Upper lobe of left lung (tissue), 6 donors: ENCODE data around the gene KPNA2. TPM values are rescaled to one million over a fixed set of nuclear protein-coding genes. Genes with fewer than 3 reads are reported as not detected.
A peak's percentile ranks its signal among the peaks of the same experiment; 100 is the strongest.

Source experiments
- ATAC-seq, 2 donors: fragments of 200-7000 bp; cut with Tn5 transposase; one replicate each; pipeline ENCODE4 v1.9.1; 2022; ENCODE audit warnings: mild to moderate bottlenecking in 2 of 2, moderate library complexity in 2 of 2; ENCODE audit not compliant: low FRiP score in 2 of 2
- DNase-seq, 2 donors: peaks; one replicate each; pipeline ENCODE4 v3.0.0-alpha.2; 2019 to 2020
- H3K27ac ChIP-seq, 4 donors: fragments of 200-600 bp; sonication (generic); one replicate each; pipeline ENCODE4 v1.5.1; 2016 to 2019
- H3K27me3 ChIP-seq, 4 donors: fragments of 200-600 bp; sonication (generic); one replicate each; pipeline ENCODE4 v1.5.1; 2017 to 2019
- H3K36me3 ChIP-seq, 4 donors: fragments of 200-600 bp; sonication (generic); one replicate each; pipeline ENCODE4 v1.5.1; 2016 to 2019
- H3K4me1 ChIP-seq, 4 donors: fragments of 200-600 bp; sonication (generic); one replicate each; pipeline ENCODE4 v1.5.1; 2018 to 2019
- H3K4me3 ChIP-seq, 4 donors: fragments of 200-600 bp; sonication (generic); one replicate each; pipeline ENCODE4 v1.5.1; 2017 to 2019; ENCODE audit warnings: mild to moderate bottlenecking in 2 of 4, moderate library complexity in 1 of 4
- H3K9me3 ChIP-seq, 4 donors: fragments of 200-600 bp; sonication (generic); one replicate each; pipeline ENCODE4 v1.5.1; 2018 to 2019
- EP300 ChIP-seq, 4 donors: sonication (generic); formaldehyde crosslinking; IDR thresholded peaks; one replicate each; pipeline ENCODE4 v1.5.1; 2017; ENCODE audit warnings: antibody characterized with exemption in 4 of 4, control low read depth in 2 of 4
- POLR2A ChIP-seq, 4 donors: fragments of 450-650 bp; IDR thresholded peaks; one replicate each; pipeline ENCODE4 v1.5.1; 2016 to 2017; ENCODE audit warnings: antibody characterized with exemption in 4 of 4, mild to moderate bottlenecking in 2 of 4
- POLR2AphosphoS5 ChIP-seq, 2 donors: sonication (generic); formaldehyde crosslinking; IDR thresholded peaks; one replicate each; pipeline ENCODE4 v1.5.1; 2017; ENCODE audit warnings: antibody characterized with exemption in 2 of 2
- WGBS, 2 donors: methylation state at CpG; one replicate each; pipeline ENCODE4 v1.1.5; 2017 to 2018; 5-methylcytosine and 5-hydroxymethylcytosine counted together
- total RNA-seq, 6 donors: library from RNA; depleted of rRNA in 4 of 6; stranded (reverse); fragments of >200 nt in 4 of 6; gene quantifications; one replicate each; pipeline versions ENCODE4 v1.1.0 to v1.2.1, GENCODE V29; 2016 to 2021
- TF ChIP-seq, protein P1 (sequence below), 6 experiments: fragments of 450-650 bp in 4 of 6; fragments of 200-600 bp in 2 of 6; sonication (generic) in 2 of 6; IDR thresholded peaks; one replicate each; pipeline ENCODE4 v1.5.1; 2016 to 2019; ENCODE audit warnings: antibody characterized with exemption in 6 of 6
- donor health status: DM: no; HTN: no; CAD: no; lungs with moderate emphysema.
- donor health status: DM: no; HTN: yes; CAD: no; lungs with severe emphysema.

KPNA2 gene
- total RNA-seq, 6 donors from 2014 or later = 10.7 to 39.4 (median 26.7) TPM

DNA sequence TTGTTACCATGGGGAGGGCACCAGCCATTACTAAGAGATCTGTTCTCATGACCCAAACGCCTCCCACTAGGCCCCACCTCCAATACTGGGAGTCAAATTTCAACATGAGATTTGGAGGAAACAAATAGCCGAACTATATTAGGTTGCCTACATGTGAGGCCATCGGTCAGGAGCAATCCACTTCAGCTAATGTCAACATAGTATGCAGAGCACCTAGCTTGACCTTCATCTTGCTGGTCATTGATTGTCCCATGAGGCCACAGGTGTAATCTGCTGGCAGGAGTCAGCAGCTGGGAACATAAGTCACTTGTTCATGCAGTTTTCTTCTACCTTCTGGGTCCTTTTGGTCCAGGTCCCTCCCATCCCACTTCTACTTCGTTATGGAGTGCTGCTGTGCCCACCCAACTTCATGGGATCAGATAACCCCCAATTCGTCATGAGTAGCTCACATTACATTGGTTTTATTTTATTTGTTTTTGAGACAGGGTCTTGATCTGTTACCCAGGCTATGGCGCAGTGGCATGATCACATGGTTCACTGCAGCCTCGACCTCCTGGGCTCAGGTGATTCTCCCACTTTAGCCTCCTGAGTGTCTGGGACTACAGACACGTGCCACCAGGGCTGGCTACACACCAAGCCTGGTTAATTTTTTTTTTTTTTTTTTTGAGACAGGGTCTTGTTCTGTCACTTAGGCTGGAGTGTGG is 5.9 kb upstream of the KPNA2 start:
- DNase-seq (peak in 1 of 2 donors; percentile 58), ATAC-seq (no peak)
- H3K4me3 ChIP-seq = no peak overlapping the region
- TF ChIP-seq EP300 (IDR thresholded peaks at IDR 0.05) (no peak), POLR2A (IDR thresholded peaks at IDR 0.05) (no peak), POLR2AphosphoS5 (IDR thresholded peaks at IDR 0.05) (no peak)
- TF ChIP-seq, protein P1, sequence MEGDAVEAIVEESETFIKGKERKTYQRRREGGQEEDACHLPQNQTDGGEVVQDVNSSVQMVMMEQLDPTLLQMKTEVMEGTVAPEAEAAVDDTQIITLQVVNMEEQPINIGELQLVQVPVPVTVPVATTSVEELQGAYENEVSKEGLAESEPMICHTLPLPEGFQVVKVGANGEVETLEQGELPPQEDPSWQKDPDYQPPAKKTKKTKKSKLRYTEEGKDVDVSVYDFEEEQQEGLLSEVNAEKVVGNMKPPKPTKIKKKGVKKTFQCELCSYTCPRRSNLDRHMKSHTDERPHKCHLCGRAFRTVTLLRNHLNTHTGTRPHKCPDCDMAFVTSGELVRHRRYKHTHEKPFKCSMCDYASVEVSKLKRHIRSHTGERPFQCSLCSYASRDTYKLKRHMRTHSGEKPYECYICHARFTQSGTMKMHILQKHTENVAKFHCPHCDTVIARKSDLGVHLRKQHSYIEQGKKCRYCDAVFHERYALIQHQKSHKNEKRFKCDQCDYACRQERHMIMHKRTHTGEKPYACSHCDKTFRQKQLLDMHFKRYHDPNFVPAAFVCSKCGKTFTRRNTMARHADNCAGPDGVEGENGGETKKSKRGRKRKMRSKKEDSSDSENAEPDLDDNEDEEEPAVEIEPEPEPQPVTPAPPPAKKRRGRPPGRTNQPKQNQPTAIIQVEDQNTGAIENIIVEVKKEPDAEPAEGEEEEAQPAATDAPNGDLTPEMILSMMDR (IDR thresholded peaks at IDR 0.05) = no peak
- no peaks in the 10 kb centered on the region for H3K36me3 ChIP-seq
- H3K27me3 ChIP-seq = no peaks in the 10 kb centered on the region
- 66 to 75% methylated on average over 8 of the region's 8 CpGs for WGBS, 2 donors
- peaks cover under 1 to 1% (median under 1%) of the 10 kb centered on the region in 4 donors for H3K4me1 ChIP-seq
- H3K9me3 ChIP-seq = no peaks in the 10 kb centered on the region
- H3K27ac ChIP-seq = no peak overlapping the region

DNA sequence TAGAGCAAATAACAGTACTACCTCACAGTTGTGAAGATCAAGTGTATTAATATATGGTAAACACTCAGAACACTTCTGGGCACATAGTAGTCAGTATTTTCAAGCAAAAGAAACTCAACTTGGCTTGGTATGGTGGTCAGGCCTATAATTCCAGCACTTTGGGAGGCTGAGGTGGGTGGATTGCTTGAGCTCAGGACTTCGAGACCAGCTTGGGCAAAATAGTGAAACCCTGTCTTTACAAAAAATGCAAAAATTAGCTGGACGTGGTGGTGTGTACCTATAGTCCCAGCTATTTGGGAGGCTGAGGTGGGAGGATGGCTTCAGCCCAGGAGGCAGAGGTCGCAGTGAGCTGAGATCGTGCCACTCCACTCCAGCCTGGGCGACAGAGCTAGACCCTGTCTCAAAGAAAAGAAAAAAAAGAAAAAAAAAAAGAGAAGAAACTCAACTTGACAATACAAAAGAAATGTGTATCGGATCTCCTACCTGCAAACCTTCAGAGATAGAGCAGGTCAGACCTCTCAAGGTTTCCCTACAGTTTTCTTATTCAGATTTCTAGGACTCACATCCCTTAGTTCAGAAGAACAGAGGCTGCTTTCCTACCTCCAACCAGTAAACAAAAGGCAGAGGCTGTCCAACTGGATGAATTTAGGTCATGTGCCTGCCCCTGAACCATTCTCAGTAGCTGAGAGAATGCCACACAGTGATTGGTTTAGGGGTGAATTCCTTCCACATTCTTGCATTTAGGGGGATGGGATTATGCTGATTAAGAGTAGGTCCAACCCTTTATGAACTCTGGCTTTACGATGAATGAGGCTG is 1.7 kb upstream of the KPNA2 start:
- Histone ChIP-seq H3K9me3 (no peaks in the 10 kb centered on the region), H3K27ac (no peak overlapping the region), H3K4me3 (no peak overlapping the region), H3K27me3 (no peaks in the 10 kb centered on the region), H3K36me3 (peaks cover 0 to 17% (median 6%) of the 10 kb centered on the region in 4 donors), H3K4me1 (peaks cover 9 to 18% (median 13%) of the 10 kb centered on the region in 4 donors)
- no peak for ATAC-seq
- no peak for DNase-seq
- TF ChIP-seq POLR2A (IDR thresholded peaks at IDR 0.05) (no peak), POLR2AphosphoS5 (IDR thresholded peaks at IDR 0.05) (no peak), EP300 (IDR thresholded peaks at IDR 0.05) (no peak)
- TF ChIP-seq, protein P1 (IDR thresholded peaks at IDR 0.05) = no peak
- 83 to 90% methylated on average over 7 of the region's 7 CpGs for WGBS, 2 donors

DNA sequence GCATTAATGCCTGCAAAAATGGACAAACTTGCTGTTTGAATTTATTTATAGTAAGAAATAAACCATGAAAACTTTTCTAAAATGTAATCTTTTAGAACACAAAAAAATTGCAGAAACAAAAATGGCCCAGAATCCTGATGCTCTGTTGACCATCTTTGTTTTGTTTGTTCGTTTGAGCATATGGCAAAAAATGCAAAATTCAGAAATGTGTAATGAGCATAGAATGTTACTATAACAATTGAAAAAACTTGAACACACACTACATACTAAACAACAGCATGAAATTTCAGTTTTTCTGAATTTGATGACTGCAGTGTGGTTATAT is 1.1 kb upstream of the KPNA2 start:
- DNase-seq (no peak), ATAC-seq (no peak)
- H3K4me3 ChIP-seq = no peak overlapping the region
- H3K27me3 ChIP-seq = no peaks in the 10 kb centered on the region
- no peaks in the 10 kb centered on the region for H3K9me3 ChIP-seq
- H3K4me1 ChIP-seq = peaks cover 9 to 18% (median 13%) of the 10 kb centered on the region in 4 donors
- TF ChIP-seq POLR2A (IDR thresholded peaks at IDR 0.05) (no peak), EP300 (IDR thresholded peaks at IDR 0.05) (no peak), POLR2AphosphoS5 (IDR thresholded peaks at IDR 0.05) (no peak)
- TF ChIP-seq, protein P1 (IDR thresholded peaks at IDR 0.05) = no peak
- 50 to 61% methylated on average over 1 of the region's 1 CpG for WGBS, 2 donors
- no peak overlapping the region for H3K27ac ChIP-seq
- peaks cover 0 to 23% (median 11%) of the 10 kb centered on the region in 4 donors for H3K36me3 ChIP-seq

DNA sequence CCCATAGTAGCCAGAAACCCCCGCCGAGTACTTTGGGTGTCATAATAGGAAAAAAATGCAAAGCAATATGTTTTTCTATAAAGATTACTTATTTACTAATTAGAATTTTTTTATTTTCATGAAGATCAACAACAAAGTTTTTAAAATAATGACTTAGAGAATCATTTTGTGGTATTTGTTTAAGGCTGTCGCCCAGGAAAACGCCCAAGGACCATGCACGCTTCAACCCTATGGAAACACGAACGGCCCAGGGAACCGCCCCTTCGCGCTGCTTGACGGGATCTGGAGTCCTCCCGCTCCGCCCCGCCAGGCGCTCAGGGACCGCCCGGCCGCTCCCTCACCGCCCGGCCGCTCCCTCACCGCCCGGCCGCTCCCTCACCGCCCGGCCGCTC is 408 bp upstream of the KPNA2 start:
- 3% methylated on average over 24 to 25 of the region's 27 CpGs for WGBS, 2 donors
- ATAC-seq = peak; percentile 94 to 97

More for the DNA sequence above, 408 bp upstream of the KPNA2 start:
- Histone ChIP-seq H3K9me3 (no peaks in the 10 kb centered on the region), H3K27me3 (no peaks in the 10 kb centered on the region), H3K27ac (peak overlapping the region in 1 of 4 donors; percentile 21), H3K36me3 (peaks cover 0 to 28% (median 15%) of the 10 kb centered on the region in 4 donors), H3K4me3 (peak overlapping the region in 3 of 4 donors; percentile 11 to 96 (median 81)), H3K4me1 (peaks cover 9 to 18% (median 13%) of the 10 kb centered on the region in 4 donors)
- peak; percentile 95 to 96 for DNase-seq
- no peak for TF ChIP-seq POLR2A (IDR thresholded peaks at IDR 0.05)
- no peak for TF ChIP-seq EP300 (IDR thresholded peaks at IDR 0.05)
- no peak for TF ChIP-seq POLR2AphosphoS5 (IDR thresholded peaks at IDR 0.05)
- TF ChIP-seq, protein P1 (IDR thresholded peaks at IDR 0.05) = no peak
